Transverse colon (tissue), 4 donors: ENCODE measurements around the gene EGLN1.

Experiments
- CTCF ChIP-seq, 5 experiments: fragments of 200-600 bp in 3 of 5; fragments of 450-650 bp in 2 of 5; sonication (generic) in 3 of 5; IDR thresholded peaks; 1 replicate in 2 of 5; 2 replicates in 3 of 5; pipeline ENCODE4 v1.5.1; 2016 to 2017; ENCODE audit warnings: antibody characterized with exemption in 5 of 5, inconsistent platforms in 3 of 5, mild to moderate bottlenecking in 2 of 5, moderate library complexity in 1 of 5
- EP300 ChIP-seq: sonication (generic); formaldehyde crosslinking; IDR thresholded peaks from one replicate; pipeline ENCODE4 v1.6.1; 2017; ENCODE audit warnings: antibody characterized with exemption, low read depth
- POLR2A ChIP-seq: fragments of 450-650 bp; IDR thresholded peaks from one replicate; pipeline ENCODE4 v1.6.1; 2016; ENCODE audit warnings: antibody characterized with exemption, mild to moderate bottlenecking, moderate library complexity
- POLR2AphosphoS5 ChIP-seq, 3 donors: sonication (generic); formaldehyde crosslinking; IDR thresholded peaks; one replicate each; pipeline ENCODE4 v1.6.1; 2016; ENCODE audit warnings: antibody characterized with exemption in 3 of 3

GRCh38 chr1:231327617-231328016 lies 94.5 kb downstream of the EGLN1 start:
- TF ChIP-seq CTCF (IDR thresholded peaks at IDR 0.05) (no peak), EP300 (no peak), POLR2A (no peak), POLR2AphosphoS5 (IDR thresholded peaks at IDR 0.05) (no peak)
